Thyroid gland (tissue), 4 donors: Measurements from ENCODE around the gene INPP5D. TPM values are rescaled to one million over a fixed set of nuclear protein-coding genes. Genes with fewer than 3 reads are reported as not detected.

ENCODE experiments used
- DNase-seq, 2 donors: peaks; one replicate each; pipeline ENCODE4 v3.0.0-alpha.2; 2019
- H3K27ac ChIP-seq, 3 donors: fragments of 200-600 bp; sonication (generic); 1 replicate in 2 of 3; 2 replicates in 1 of 3; pipeline ENCODE4 v1.5.1; 2016 to 2019; ENCODE audit warnings: mild to moderate bottlenecking in 1 of 3, moderate library complexity in 1 of 3
- H3K27me3 ChIP-seq: fragments of 200-600 bp; sonication (generic); one replicate; pipeline ENCODE4 v1.5.1; 2019
- H3K36me3 ChIP-seq, 2 donors: fragments of 200-600 bp; sonication (generic); one replicate each; pipeline ENCODE4 v1.5.1; 2016 to 2019
- H3K4me1 ChIP-seq, 2 donors: fragments of 200-600 bp; sonication (generic); one replicate each; pipeline ENCODE4 v1.5.1; 2017 to 2019
- H3K4me3 ChIP-seq, 3 donors: fragments of 200-600 bp; sonication (generic); replicated peaks in 1 of 3; 1 replicate in 2 of 3; 2 replicates in 1 of 3; pipeline ENCODE4 v1.5.1; 2016; ENCODE audit warnings: mild to moderate bottlenecking in 1 of 3
- H3K9me3 ChIP-seq: fragments of 200-600 bp; sonication (generic); one replicate; pipeline ENCODE4 v1.5.1; 2017
- CTCF ChIP-seq, 6 experiments: fragments of 200-600 bp in 3 of 6; fragments of 450-650 bp in 3 of 6; sonication (generic) in 3 of 6; IDR thresholded peaks; one replicate each; pipeline ENCODE4 v1.5.1; 2016 to 2019; ENCODE audit warnings: antibody characterized with exemption in 6 of 6, mild to moderate bottlenecking in 2 of 6, inconsistent platforms in 1 of 6, moderate library complexity in 1 of 6
- POLR2A ChIP-seq, 2 donors: fragments of 450-650 bp; IDR thresholded peaks; one replicate each; pipeline ENCODE4 v1.6.1; 2017; ENCODE audit warnings: antibody characterized with exemption in 2 of 2, mild to moderate bottlenecking in 2 of 2, moderate library complexity in 1 of 2
- WGBS, 2 donors: methylation state at CpG; one replicate each; pipeline ENCODE4 v1.1.5; 2017; 5-methylcytosine and 5-hydroxymethylcytosine counted together
- intact Hi-C: fragments of 100-400 bp; cut with DNase I; formaldehyde crosslinking; loops from one replicate; pipeline ENCODE4 v1.15.1; 2023
- total RNA-seq, 4 donors: library from RNA; depleted of rRNA; stranded (reverse); fragments of >200 nt; gene quantifications; one replicate each; pipeline ENCODE4 v1.2.3, GENCODE V29; 2016

The INPP5D gene
- total RNA-seq, 4 donors from 2014 or later: 7.1 to 13.4 (median 10.5) TPM

DNA sequence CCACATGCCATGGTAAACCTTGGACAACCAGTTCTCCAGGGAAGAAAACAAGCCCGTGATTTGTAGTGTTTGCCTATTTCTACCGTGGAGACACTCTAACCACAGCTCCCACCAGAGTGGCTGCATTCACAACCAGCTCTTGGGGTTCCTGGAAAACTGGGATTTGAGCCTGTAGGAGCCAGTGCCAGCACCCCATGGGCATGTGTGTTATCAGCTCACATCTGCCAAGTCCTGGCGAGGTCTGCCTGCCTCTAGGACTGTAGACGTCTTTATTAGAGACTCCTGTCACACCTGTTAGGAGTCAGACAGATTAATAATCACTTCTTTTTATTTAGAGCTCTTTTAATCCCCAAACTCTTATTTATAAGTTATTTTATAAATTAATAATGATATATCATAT lies 41.0 kb downstream of the INPP5D start:
- Histone ChIP-seq H3K36me3 (no peaks in the 10 kb centered on the region), H3K9me3 (no peaks in the 10 kb centered on the region), H3K27ac (no peak overlapping the region), H3K4me1 (no peaks in the 10 kb centered on the region), H3K4me3 (no peak overlapping the region), H3K27me3 (no peaks in the 10 kb centered on the region)
- 81 to 84% methylated on average over 4 of the region's 4 CpGs for WGBS, 2 donors
- TF ChIP-seq POLR2A (IDR thresholded peaks at IDR 0.05): no peak
- TF ChIP-seq CTCF (IDR thresholded peaks at IDR 0.05): no peak
- intact Hi-C loops: no loop called here
- no peak for DNase-seq

DNA sequence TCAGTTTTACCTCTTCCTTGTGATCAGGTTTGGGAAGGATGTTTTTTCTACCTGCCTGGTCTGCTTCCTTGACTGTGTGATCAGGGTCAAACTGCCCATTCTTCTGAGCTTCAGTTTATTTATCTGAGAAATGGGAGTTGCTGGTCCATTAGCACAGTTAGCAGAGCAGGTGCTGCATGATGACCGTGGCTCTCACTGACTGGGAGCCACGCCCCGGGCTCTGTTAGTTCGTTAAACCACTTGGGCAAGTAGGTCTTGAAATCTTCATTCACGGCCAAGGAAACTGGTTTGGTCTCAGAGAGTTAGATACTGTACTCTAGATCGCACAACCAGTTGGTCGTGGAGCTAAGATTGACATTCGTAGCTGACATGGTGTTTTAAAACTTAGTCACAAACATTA lies 41.7 kb downstream of the INPP5D start:
- no peak for TF ChIP-seq POLR2A (IDR thresholded peaks at IDR 0.05)
- no peak for TF ChIP-seq CTCF (IDR thresholded peaks at IDR 0.05)
- no peaks in the 10 kb centered on the region for H3K27me3 ChIP-seq
- intact Hi-C loops: no loop called here

DNA sequence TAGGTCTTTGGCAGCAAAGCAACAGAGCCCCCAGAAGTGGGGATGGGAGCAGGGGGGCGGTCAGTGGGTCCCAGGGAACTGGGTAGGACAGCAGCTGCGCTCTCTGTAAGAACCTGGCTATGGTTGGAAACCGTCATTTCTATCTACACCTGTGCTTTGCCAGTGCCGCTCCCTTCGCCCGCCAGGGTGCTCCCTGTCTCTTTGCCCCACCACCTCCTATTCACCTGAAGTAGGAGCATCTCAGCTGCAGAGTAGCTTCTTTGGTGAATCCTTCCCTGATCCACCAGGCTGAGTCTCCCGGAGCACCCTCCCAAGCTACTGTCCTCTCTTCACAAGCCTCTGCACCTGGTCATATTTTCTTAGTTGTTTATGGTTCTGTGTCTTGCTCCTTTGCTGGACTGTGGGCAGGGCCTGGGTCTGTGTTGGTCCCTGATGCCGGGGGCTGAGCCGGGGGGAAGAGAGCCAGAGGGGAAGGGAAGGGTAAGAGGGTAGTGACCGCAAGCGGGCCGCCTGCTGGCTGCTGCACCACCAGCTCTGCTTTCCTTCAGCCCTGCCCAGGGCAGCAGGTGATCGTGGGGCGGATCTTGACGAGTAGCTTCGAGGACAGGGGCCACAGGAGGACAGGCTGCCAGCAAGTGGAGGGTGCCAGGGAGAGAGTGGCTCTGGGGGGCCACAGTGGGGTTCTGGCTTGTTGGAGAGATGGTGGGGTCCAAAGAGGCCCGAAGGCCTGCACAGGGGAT lies 45.2 kb downstream of the INPP5D start:
- no peaks in the 10 kb centered on the region for H3K9me3 ChIP-seq
- no peak for DNase-seq
- H3K27ac ChIP-seq: no peak overlapping the region
- no peak overlapping the region for H3K4me3 ChIP-seq
- H3K36me3 ChIP-seq: no peaks in the 10 kb centered on the region
- 90% methylated on average over 17 of the region's 17 CpGs for WGBS, 2 donors
- H3K4me1 ChIP-seq: no peaks in the 10 kb centered on the region
- TF ChIP-seq CTCF (IDR thresholded peaks at IDR 0.05): no peak
- TF ChIP-seq POLR2A (IDR thresholded peaks at IDR 0.05): no peak
- intact Hi-C loops: no loop called here
- H3K27me3 ChIP-seq: no peaks in the 10 kb centered on the region

More for the DNA sequence above, 41.7 kb downstream of the INPP5D start:
- Histone ChIP-seq H3K27ac (no peak overlapping the region), H3K4me3 (no peak overlapping the region), H3K4me1 (no peaks in the 10 kb centered on the region), H3K9me3 (no peaks in the 10 kb centered on the region), H3K36me3 (no peaks in the 10 kb centered on the region)
- WGBS, 2 donors: 87 to 92% methylated on average over 8 of the region's 8 CpGs
- no peak for DNase-seq

DNA sequence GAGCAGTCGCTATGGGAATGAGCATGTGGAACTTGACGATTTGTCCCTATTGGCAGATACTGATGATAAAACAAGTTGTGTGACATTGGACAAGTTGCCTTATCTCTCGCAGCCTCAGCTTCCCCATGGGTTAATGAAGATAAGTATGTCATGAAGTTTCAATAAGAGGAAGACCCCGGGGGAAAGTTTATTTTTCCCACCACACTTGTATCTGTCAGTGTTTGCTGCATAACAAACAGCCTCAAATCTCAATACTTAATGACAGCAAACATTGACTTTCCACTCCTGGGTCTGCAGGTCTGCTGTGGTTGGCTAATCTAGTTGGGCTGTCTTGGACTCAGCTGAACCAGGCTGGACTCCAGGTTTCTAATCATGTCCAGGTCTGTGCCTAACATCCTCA lies 45.8 kb downstream of the INPP5D start:
- TF ChIP-seq CTCF (IDR thresholded peaks at IDR 0.05): no peak
- TF ChIP-seq POLR2A (IDR thresholded peaks at IDR 0.05): no peak
- H3K4me1 ChIP-seq: no peaks in the 10 kb centered on the region
- DNase-seq: no peak
- H3K27ac ChIP-seq: no peak overlapping the region
- 92 to 96% methylated on average over 4 of the region's 4 CpGs for WGBS, 2 donors
- intact Hi-C loops: no loop called here
- H3K9me3 ChIP-seq: no peaks in the 10 kb centered on the region
- no peaks in the 10 kb centered on the region for H3K27me3 ChIP-seq
- no peak overlapping the region for H3K4me3 ChIP-seq
- H3K36me3 ChIP-seq: no peaks in the 10 kb centered on the region

DNA sequence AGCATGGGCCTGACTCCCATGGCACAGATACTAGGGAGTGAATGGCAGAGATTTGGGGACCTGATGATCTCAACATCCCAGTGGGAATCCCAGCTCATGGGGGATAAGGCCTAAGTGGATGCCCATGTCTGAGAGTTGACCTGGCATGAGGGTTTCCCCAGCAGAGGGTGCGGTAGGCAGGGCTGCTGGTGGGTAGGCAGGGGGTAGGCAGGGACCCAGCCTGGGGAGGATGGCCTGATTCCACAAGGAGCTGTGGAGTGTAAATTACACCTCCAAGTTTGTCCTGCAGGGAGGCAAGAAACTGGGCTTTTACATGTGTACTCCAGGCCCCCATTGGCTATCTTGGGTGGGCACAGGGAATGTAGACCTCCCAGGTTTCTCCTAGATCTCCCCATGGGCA lies 46.9 kb downstream of the INPP5D start:
- no peak overlapping the region for H3K27ac ChIP-seq
- H3K4me1 ChIP-seq: no peaks in the 10 kb centered on the region
- no peaks in the 10 kb centered on the region for H3K36me3 ChIP-seq
- 100% methylated on average over 1 of the region's 1 CpG for WGBS, 2 donors
- DNase-seq: no peak
- H3K27me3 ChIP-seq: no peaks in the 10 kb centered on the region
- no peak overlapping the region for H3K4me3 ChIP-seq
- no peak for TF ChIP-seq POLR2A (IDR thresholded peaks at IDR 0.05)
- no peak for TF ChIP-seq CTCF (IDR thresholded peaks at IDR 0.05)
- intact Hi-C loops: no loop called here
- H3K9me3 ChIP-seq: no peaks in the 10 kb centered on the region
